Stimulated activated naive CD8-positive, alpha-beta T cell treated with anti-CD3 and anti-CD28 coated beads, Interleukin-15, Interleukin-2, amounts not matched to agents 100 ng/mL and 50 ng/mL, for 24 hours (primary cell): ENCODE results near the gene TMEM178B.

Source experiments
- H3K27ac Mint-ChIP-seq: one replicate; pipeline ENCODE4 v1.8.0; 2021; ENCODE audit warnings: mild to moderate bottlenecking, mixed read lengths
- H3K27me3 Mint-ChIP-seq: one replicate; pipeline ENCODE4 v1.8.0; 2021; ENCODE audit warnings: mixed read lengths
- H3K36me3 Mint-ChIP-seq: one replicate; pipeline ENCODE4 v1.8.0; 2021; ENCODE audit warnings: low read depth, mixed read lengths
- H3K4me1 Mint-ChIP-seq: one replicate; pipeline ENCODE4 v1.8.0; 2021; ENCODE audit warnings: low read depth, mixed read lengths
- H3K4me3 Mint-ChIP-seq: one replicate; pipeline ENCODE4 v1.8.0; 2021; ENCODE audit warnings: mild to moderate bottlenecking, mixed read lengths
- H3K9me3 Mint-ChIP-seq: one replicate; pipeline ENCODE4 v1.8.0; 2021; ENCODE audit warnings: mixed read lengths

The TMEM178B gene

DNA sequence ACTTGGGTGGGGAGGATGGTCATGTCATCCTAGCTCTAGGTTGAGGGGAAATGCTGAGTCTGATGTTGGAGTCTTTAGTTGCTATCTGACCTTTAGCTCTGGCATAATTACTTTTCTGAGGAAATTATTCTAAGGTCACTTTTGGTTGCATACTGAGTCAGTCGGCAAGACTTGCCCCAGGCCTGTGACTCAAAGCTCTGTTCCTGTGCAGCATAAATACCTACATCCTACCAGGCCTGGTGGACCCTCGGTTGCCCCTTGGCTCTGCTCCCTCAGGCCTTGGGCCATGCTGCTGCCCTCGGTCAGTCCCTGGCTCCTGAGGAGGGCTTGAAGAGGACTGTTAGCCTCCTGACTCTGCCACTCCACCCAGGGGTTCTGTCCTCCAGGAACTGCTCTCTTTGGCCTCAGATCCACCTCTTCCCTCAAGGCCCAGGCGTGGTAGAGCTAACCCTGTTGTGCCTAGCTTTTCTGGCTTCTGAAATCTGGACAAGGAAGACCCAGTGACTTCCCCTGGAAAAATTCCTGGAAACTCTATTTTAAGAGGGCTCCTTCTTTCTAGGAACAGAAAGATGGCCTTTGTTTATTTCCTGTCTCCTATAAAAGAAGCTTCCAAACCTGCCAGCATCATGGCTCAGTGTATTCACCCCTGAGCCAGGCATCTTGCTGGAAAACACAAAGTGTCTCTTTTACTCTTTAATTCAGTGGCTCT is 71.2 kb downstream of the TMEM178B start:
- Mint-ChIP-seq H3K4me3 (no peak overlapping the region), H3K27ac (no peak overlapping the region), H3K4me1 (no peaks in the 10 kb centered on the region), H3K36me3 (no peaks in the 10 kb centered on the region), H3K27me3 (peaks cover 12% of the 10 kb centered on the region), H3K9me3 (no peaks in the 10 kb centered on the region)

GRCh38 chr7:141145630-141145982 is 71.7 kb downstream of the TMEM178B start:
- no peak overlapping the region for H3K27ac Mint-ChIP-seq

GRCh38 chr7:141147482-141147881 is 73.6 kb downstream of the TMEM178B start:
- no peaks in the 10 kb centered on the region for H3K4me1 Mint-ChIP-seq
- H3K36me3 Mint-ChIP-seq = no peaks in the 10 kb centered on the region
- peaks cover 6% of the 10 kb centered on the region for H3K27me3 Mint-ChIP-seq
- no peak overlapping the region for H3K27ac Mint-ChIP-seq
- H3K4me3 Mint-ChIP-seq = no peak overlapping the region
- no peaks in the 10 kb centered on the region for H3K9me3 Mint-ChIP-seq

More at GRCh38 chr7:141145630-141145982, 71.7 kb downstream of the TMEM178B start:
- H3K9me3 Mint-ChIP-seq = no peaks in the 10 kb centered on the region
- peaks cover 12% of the 10 kb centered on the region for H3K27me3 Mint-ChIP-seq
- H3K4me1 Mint-ChIP-seq = no peaks in the 10 kb centered on the region
- no peak overlapping the region for H3K4me3 Mint-ChIP-seq
- no peaks in the 10 kb centered on the region for H3K36me3 Mint-ChIP-seq

DNA sequence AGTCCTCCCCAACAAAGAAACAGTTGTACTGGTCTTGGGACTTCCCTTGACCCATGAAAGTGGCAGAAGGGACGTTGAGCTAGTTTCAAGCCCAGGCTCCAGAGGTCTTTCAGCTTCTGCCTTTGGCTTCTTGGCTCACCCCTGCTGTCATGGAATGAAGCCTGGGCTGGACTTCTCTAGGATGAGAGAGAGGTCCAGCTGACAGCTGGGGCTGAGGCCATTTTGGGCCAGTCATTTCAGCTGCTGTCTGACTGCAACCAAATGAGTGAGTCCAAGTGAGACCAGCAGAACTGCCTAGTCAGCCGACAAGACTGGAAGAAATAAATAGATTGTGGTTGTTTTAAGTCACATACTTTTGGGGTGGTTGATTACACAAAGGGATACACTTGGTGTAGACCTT is 76.6 kb downstream of the TMEM178B start:
- Mint-ChIP-seq H3K36me3 (no peaks in the 10 kb centered on the region), H3K9me3 (no peaks in the 10 kb centered on the region), H3K27ac (no peak overlapping the region), H3K4me1 (no peaks in the 10 kb centered on the region), H3K27me3 (no peaks in the 10 kb centered on the region), H3K4me3 (no peak overlapping the region)

GRCh38 chr7:141151746-141152145 is 77.9 kb downstream of the TMEM178B start:
- no peaks in the 10 kb centered on the region for H3K9me3 Mint-ChIP-seq
- no peaks in the 10 kb centered on the region for H3K27me3 Mint-ChIP-seq
- H3K27ac Mint-ChIP-seq = no peak overlapping the region
- H3K4me1 Mint-ChIP-seq = no peaks in the 10 kb centered on the region
- no peaks in the 10 kb centered on the region for H3K36me3 Mint-ChIP-seq
- no peak overlapping the region for H3K4me3 Mint-ChIP-seq

DNA sequence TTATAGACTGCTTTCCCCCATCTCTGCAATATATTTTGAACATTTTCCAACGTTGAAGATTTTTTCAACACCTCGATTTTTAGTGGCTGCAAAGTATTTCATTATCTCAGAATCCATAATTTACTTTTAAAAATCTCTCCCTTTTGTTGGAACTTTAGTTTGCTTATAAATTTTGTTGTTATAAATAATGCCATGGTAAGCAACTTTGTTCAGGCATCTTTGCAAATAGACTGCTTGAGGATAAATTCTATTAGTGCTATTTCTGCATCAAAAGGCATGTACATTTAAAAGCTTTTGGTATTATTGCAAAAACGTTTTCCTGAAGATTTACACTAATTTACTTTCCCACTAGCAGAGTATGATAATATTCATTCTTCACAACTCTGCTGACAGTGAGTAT is 79.4 kb downstream of the TMEM178B start:
- Mint-ChIP-seq H3K36me3 (no peaks in the 10 kb centered on the region), H3K27me3 (no peaks in the 10 kb centered on the region), H3K4me1 (no peaks in the 10 kb centered on the region), H3K27ac (no peak overlapping the region), H3K9me3 (no peaks in the 10 kb centered on the region), H3K4me3 (no peak overlapping the region)

GRCh38 chr7:141154131-141154732 is 80.4 kb downstream of the TMEM178B start:
- Mint-ChIP-seq H3K27me3 (no peaks in the 10 kb centered on the region), H3K9me3 (no peaks in the 10 kb centered on the region), H3K36me3 (no peaks in the 10 kb centered on the region), H3K27ac (no peak overlapping the region), H3K4me1 (no peaks in the 10 kb centered on the region), H3K4me3 (no peak overlapping the region)

DNA sequence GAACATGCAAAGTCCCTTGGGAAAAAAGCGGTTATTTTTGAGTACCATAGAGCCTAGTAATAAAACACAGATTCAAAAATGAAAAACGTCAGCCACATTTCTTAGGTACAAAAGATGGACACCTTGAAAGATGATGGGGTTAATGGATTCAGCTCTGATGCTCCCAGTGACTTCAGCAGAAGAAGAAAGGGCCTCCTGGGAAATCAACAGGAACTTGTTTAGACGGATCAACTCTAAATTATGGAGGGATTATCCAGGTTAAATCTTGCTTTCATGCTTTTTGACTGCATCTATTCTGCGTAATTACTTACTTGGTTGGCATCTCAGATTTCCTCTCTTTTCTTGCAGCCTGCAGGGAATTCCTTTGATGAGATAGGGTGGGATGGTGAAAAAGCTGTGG is 82.5 kb downstream of the TMEM178B start:
- no peaks in the 10 kb centered on the region for H3K27me3 Mint-ChIP-seq
- H3K4me1 Mint-ChIP-seq = no peaks in the 10 kb centered on the region
- H3K9me3 Mint-ChIP-seq = no peaks in the 10 kb centered on the region
- no peaks in the 10 kb centered on the region for H3K36me3 Mint-ChIP-seq
- no peak overlapping the region for H3K27ac Mint-ChIP-seq
- no peak overlapping the region for H3K4me3 Mint-ChIP-seq

DNA sequence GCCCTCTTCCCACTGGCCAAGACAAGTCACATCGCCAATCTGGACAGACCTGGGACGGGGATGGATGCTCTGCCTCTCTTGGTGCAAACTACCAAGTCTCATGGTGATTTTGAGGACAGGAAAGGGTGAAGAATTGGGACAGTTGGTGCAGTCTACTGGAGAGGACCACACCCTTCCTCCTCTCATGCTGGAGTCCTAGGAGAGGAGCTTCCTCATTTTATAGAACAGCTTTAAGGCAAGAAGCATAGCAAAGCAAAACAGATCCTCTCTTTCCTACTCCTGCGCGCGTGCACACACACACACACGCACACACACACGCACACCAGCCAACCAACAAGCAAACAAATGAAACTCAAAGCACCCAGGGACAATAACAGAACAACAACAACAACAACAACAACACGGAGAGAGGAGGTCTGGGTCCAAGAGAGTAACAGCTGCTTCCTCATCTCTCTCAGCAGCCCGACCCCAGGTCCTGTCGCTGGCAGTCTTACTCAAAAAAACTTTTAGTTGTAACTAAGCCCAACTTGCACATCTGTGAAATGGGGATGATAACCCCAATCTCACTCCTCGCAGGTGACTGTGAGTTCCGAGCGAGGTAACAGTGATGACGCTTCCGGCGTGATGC is 83.4 kb downstream of the TMEM178B start:
- Mint-ChIP-seq H3K36me3 (no peaks in the 10 kb centered on the region), H3K4me1 (no peaks in the 10 kb centered on the region), H3K27ac (no peak overlapping the region), H3K4me3 (no peak overlapping the region), H3K9me3 (no peaks in the 10 kb centered on the region), H3K27me3 (no peaks in the 10 kb centered on the region)

- no peaks in the 10 kb centered on the region for H3K9me3 Mint-ChIP-seq
- H3K36me3 Mint-ChIP-seq = no peaks in the 10 kb centered on the region
- H3K4me1 Mint-ChIP-seq = no peaks in the 10 kb centered on the region
- no peak overlapping the region for H3K4me3 Mint-ChIP-seq
- H3K27ac Mint-ChIP-seq = no peak overlapping the region
- no peaks in the 10 kb centered on the region for H3K27me3 Mint-ChIP-seq
Observed at GRCh38 chr7:141158561-141158960, 84.7 kb downstream of the TMEM178B start.

- Mint-ChIP-seq H3K4me1 (no peaks in the 10 kb centered on the region), H3K27me3 (no peaks in the 10 kb centered on the region)
Observed at GRCh38 chr7:141160246-141160860, 86.5 kb downstream of the TMEM178B start.

DNA sequence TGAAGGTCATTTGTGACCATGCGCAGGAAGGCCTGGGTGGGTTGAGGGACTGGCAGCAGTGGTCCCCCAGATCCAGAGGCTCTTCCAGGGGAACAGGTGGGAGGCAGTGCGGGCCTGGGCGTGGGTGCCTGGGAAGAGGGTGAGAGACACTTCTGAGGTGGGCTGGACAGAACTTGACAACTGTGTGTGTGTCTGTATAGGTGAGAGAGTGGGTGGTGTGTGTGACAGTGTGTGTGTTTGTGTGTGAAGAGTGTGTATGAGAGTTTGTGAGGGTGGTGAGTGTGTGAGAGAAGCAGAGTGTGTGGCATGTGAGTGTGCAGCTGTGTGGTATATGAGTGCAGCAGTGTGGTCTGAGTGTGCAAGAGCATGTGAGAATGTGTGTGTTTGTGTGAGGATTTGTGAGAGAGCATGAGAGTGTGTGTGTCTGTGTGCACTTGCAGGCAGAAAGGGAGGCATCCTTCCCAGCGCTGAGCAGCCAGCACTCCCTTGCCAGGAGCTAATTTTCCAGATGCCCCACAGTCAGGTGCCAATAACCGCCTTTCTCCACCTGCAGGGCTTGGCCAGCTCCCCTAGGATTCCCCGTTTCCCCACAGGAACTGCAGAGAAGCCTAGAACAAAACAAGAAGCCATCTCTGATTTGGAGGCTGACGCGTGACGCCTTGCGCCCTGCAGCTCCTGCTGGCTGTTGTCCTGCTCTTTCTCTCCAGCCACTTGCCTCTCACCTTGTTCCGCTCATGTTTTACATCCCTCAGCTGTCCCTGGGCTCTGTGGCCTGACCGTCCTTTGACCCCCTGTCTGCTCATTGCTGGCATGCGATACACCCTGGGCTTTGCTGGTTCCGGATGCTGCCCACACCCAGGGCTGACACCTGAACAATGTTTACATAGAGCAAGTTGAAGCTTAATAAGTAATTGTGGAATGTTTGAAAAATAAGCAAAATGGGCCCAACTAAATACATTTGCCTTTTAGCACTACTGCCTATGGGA is 88.0 kb downstream of the TMEM178B start:
- H3K4me1 Mint-ChIP-seq = no peaks in the 10 kb centered on the region
- no peaks in the 10 kb centered on the region for H3K9me3 Mint-ChIP-seq
- no peaks in the 10 kb centered on the region for H3K36me3 Mint-ChIP-seq
- H3K27ac Mint-ChIP-seq = no peak overlapping the region
- no peaks in the 10 kb centered on the region for H3K27me3 Mint-ChIP-seq
- no peak overlapping the region for H3K4me3 Mint-ChIP-seq

More at GRCh38 chr7:141160246-141160860, 86.5 kb downstream of the TMEM178B start:
- no peak overlapping the region for H3K27ac Mint-ChIP-seq
- no peak overlapping the region for H3K4me3 Mint-ChIP-seq
- no peaks in the 10 kb centered on the region for H3K36me3 Mint-ChIP-seq
- no peaks in the 10 kb centered on the region for H3K9me3 Mint-ChIP-seq

GRCh38 chr7:141165521-141165920 is 91.7 kb downstream of the TMEM178B start:
- Mint-ChIP-seq H3K4me1 (no peaks in the 10 kb centered on the region), H3K27me3 (no peaks in the 10 kb centered on the region), H3K4me3 (no peak overlapping the region), H3K9me3 (no peaks in the 10 kb centered on the region), H3K27ac (no peak overlapping the region), H3K36me3 (no peaks in the 10 kb centered on the region)

DNA sequence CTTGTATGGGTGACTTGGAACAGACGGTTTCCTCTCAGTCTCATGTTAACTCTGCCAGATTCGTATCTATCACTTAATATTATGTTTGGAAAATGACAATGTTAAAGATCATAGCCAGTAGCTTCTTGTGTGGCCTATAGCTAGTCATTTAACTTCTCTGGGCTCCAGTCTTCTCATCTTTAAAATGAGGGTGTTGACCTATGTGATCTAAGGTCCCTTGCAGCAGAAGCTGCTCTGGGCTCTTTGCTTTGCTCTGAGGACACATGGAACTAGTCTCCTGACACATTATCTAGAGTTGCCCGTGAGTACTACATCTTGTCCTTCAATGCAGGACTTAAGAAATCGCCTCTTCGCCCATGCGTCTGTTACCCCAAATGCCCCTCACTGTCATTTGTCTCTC is 93.1 kb downstream of the TMEM178B start:
- Mint-ChIP-seq H3K36me3 (no peaks in the 10 kb centered on the region), H3K4me1 (no peaks in the 10 kb centered on the region), H3K9me3 (no peaks in the 10 kb centered on the region), H3K27ac (no peak overlapping the region), H3K27me3 (no peaks in the 10 kb centered on the region), H3K4me3 (no peak overlapping the region)
